Activated CD8-positive, alpha-beta T cell treated with anti-CD3 and anti-CD28 coated beads, Interleukin-2, amount 10 ng/mL, durations not matched to agents 7 days and 5 days (primary cell): ENCODE measurements around the gene DMRT2. TPM values are rescaled to one million over a fixed set of nuclear protein-coding genes. Genes with fewer than 3 reads are reported as not detected.

Experiments
- ATAC-seq: fragments of 150-1000 bp; cut with Tn5 transposase; one replicate; pipeline ENCODE4 v1.10.0; 2021; ENCODE audit warnings: moderate library complexity
- CTCF ChIA-PET: fragments of 350-600 bp; sonication (Branson Sonifier 250); formaldehyde crosslinking; loops from one replicate; lab custom pipeline; 2021; ENCODE audit warnings: antibody characterized with exemption; lab: Charles Lee
- POLR2A ChIA-PET: fragments of 350-600 bp; sonication (Branson Sonifier 250); formaldehyde crosslinking; loops from one replicate; lab custom pipeline; 2021; ENCODE audit warnings: antibody characterized with exemption; lab: Charles Lee
- DNase-seq: peaks from one replicate; pipeline ENCODE4 v3.0.0-alpha.2; 2020
- H3K27ac Mint-ChIP-seq: one replicate; pipeline ENCODE4 v1.8.0; 2021; ENCODE audit warnings: mild to moderate bottlenecking, mixed read lengths
- H3K27me3 Mint-ChIP-seq: one replicate; pipeline ENCODE4 v1.8.0; 2021; ENCODE audit warnings: low read depth, mixed read lengths
- H3K36me3 Mint-ChIP-seq: one replicate; pipeline ENCODE4 v1.8.0; 2021; ENCODE audit warnings: low read depth, mixed read lengths
- H3K4me1 Mint-ChIP-seq: one replicate; pipeline ENCODE4 v1.8.0; 2021; ENCODE audit warnings: low read depth, mixed read lengths
- H3K4me3 Mint-ChIP-seq: one replicate; pipeline ENCODE4 v1.8.0; 2021; ENCODE audit warnings: mild to moderate bottlenecking, mixed read lengths
- H3K9me3 Mint-ChIP-seq: one replicate; pipeline ENCODE4 v1.8.0; 2022; ENCODE audit warnings: mixed read lengths; ENCODE audit not compliant: insufficient read depth
- total RNA-seq, 2 experiments: library from RNA; stranded (reverse); gene quantifications; one replicate each; pipeline ENCODE4 v1.2.3, GENCODE V29; 2021

DMRT2 gene
- not detected for total RNA-seq

DNA sequence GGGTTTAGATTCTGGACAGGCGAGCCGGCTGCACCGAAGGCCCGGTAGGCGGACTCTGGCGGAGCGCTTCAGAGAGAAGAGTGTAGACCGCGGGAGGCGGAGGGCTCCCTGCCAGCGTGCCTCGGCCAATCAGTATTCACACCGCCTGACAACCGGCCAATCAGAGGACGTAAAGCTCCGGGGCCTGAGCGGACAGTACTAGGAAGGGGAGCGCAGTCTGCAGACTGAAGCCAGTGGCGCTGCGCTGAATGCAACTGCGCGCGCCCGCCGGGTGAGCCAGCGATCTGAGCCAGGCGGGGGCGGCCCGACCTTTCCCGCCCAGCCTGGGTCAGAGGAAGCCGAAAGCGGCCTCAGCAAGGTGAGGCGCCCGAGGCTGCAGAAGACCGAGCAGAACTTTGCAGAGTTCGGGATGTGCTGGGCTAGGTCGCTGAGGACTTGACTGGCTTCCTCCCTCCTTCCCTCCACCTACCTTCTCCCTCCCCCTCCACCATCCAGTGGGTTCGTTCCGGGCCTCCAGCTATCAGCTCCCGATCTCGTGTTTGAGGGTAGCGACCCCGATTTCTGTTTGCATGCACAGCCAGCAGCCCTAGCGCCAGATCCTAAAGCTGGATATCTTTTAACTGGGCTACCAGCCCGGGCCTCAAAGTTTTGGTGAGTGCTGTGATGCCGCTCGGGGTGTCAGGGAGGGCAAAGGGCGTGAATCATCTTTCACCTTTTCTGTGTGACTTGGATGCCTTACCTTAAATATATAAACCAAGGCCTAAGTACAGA, at the start of gene DMRT2:
Gene DMRT2 (plus strand): TSS at position 233 of the 771 bp plus-strand sequence. CDS start 1,257 bp downstream, outside the sequence.
- no peak for DNase-seq
- ATAC-seq, result peak; percentile 40
- Mint-ChIP-seq H3K27ac (peak within 1 kb of the TSS; percentile 56), H3K9me3 (peaks cover 10% of the 10 kb centered on the region), H3K27me3 (peaks cover 88% of the 10 kb centered on the region), H3K4me1 (peaks cover 43% of the 10 kb centered on the region), H3K36me3 (peaks cover 16% of the 10 kb centered on the region), H3K4me3 (peak within 1 kb of the TSS; percentile 44)
- ChIA-PET CTCF (no interaction called here), POLR2A (no interaction called here)

DNA sequence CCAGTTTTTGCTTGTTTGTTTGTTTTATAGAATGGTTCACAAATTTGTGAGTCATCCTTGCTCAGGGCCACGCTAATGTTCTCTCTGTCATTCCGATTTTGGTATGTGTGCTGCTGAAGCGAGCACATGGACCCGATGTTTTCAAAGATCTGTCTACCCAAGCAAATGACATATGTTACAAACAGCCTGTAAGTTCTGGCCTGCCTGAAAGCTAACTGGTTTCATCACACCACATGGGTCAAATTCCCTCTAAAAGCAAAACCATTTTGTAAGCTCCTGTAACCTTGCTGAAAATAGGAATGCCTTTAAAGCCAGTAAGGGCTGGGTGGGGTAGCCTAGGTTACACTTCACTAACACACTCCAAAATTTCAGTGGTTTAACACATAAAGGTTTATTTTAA, 48.3 kb upstream of the DMRT2 start:
- ATAC-seq, result no peak
- peaks cover 8% of the 10 kb centered on the region for H3K4me1 Mint-ChIP-seq

DNA sequence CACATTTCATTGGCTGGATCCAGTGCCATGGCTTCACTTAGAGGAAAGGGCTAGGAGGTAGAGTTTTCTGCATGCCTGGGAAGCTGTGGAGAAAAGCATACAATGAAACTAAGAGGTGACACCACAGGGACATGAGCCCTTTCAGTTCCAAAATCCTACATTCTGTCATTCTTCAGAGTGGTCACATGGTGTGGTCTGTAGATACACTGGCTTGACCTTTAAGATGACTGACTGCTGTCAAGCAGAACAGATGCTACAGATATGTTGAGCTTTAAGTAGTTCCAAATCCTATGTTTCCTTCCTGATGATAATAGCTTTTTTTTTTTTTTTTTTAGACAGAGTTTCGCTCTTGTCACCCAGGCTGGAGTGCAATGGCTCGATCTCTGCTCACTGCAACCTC, 47.5 kb upstream of the DMRT2 start:
- no peak overlapping the region for H3K27ac Mint-ChIP-seq
- CTCF ChIA-PET, result interaction anchor here (1.1 to 3.5 kb wide), 2 partner anchors 102 to 108 kb away, joined by 3 to 44 read pairs; no protein-coding TSS in a partner anchor
- no peaks in the 10 kb centered on the region for H3K9me3 Mint-ChIP-seq
- no peaks in the 10 kb centered on the region for H3K36me3 Mint-ChIP-seq
- no peak overlapping the region for H3K4me3 Mint-ChIP-seq
- POLR2A ChIA-PET, result no interaction called here
- peaks cover 8% of the 10 kb centered on the region for H3K4me1 Mint-ChIP-seq
- H3K27me3 Mint-ChIP-seq, result no peaks in the 10 kb centered on the region
- no peak for ATAC-seq
- DNase-seq, result no peak

More for the DNA sequence above, 48.3 kb upstream of the DMRT2 start:
- Mint-ChIP-seq H3K27ac (no peak overlapping the region), H3K4me3 (no peak overlapping the region), H3K36me3 (no peaks in the 10 kb centered on the region), H3K9me3 (no peaks in the 10 kb centered on the region), H3K27me3 (no peaks in the 10 kb centered on the region)
- no peak for DNase-seq
- CTCF ChIA-PET, result interaction anchor here (1.0 to 1.1 kb wide), 2 partner anchors 24 to 102 kb away, joined by 3 read pairs; no protein-coding TSS in a partner anchor
- POLR2A ChIA-PET, result no interaction called here

DNA sequence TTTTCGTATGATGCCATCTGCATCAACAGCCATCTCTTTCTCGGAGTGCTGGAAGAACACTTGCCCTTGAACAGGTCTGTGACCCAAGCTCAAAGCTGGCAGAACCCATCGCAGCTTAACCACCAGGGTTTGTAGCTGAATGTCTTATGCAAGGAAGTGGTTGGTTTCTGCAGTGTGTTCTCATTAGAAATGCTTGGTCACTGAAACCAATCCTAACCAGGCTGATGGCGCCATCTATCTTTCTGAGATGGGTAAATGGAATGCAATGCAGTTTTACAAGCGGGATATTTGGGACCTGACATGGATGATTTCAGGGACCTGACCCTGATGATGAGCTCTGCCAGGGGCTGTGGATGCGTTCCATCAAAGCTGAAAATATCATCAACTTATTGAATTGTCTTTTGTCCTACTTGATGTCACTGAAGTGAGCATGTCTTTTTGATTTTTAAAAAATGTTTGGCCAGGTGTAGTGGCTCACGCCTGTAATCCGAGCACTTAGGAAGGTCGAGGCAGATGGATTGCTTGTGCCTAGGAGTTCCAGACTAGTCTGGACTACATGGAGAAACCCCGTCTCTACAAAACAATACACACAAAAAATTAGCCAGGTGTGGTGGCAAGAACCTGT, 45.0 kb upstream of the DMRT2 start:
- ChIA-PET POLR2A (interaction anchor here (1.0 kb wide), 1 partner anchor 8 kb away, joined by 3 read pairs; no protein-coding TSS in a partner anchor), CTCF (interaction anchor here (0.7 to 3.5 kb wide), 35 partner anchors 8 to 535 kb away, joined by 3 to 44 read pairs (median 4); no protein-coding TSS in a partner anchor)
- DNase-seq, result peak; percentile 53
- Mint-ChIP-seq H3K9me3 (no peaks in the 10 kb centered on the region), H3K36me3 (no peaks in the 10 kb centered on the region), H3K27me3 (peaks cover 6% of the 10 kb centered on the region), H3K27ac (no peak overlapping the region), H3K4me1 (peaks cover 12% of the 10 kb centered on the region), H3K4me3 (no peak overlapping the region)
- ATAC-seq, result peak; percentile 54

- ChIA-PET POLR2A (no interaction called here), CTCF (interaction anchor here (1.2 kb wide), 1 partner anchor 113 kb away, joined by 3 read pairs; no protein-coding TSS in a partner anchor)
- no peak for DNase-seq
- H3K4me1 Mint-ChIP-seq, result peaks cover 14% of the 10 kb centered on the region
- no peaks in the 10 kb centered on the region for H3K36me3 Mint-ChIP-seq
- H3K4me3 Mint-ChIP-seq, result no peak overlapping the region
- peaks cover 6% of the 10 kb centered on the region for H3K27me3 Mint-ChIP-seq
- no peaks in the 10 kb centered on the region for H3K9me3 Mint-ChIP-seq
- no peak for ATAC-seq
- H3K27ac Mint-ChIP-seq, result no peak overlapping the region
Measured at GRCh38 chr9:1007312-1007711, 42.8 kb upstream of the DMRT2 start.

GRCh38 chr9:1008216-1008615, 41.9 kb upstream of the DMRT2 start:
- Mint-ChIP-seq H3K27ac (no peak overlapping the region), H3K4me1 (peaks cover 14% of the 10 kb centered on the region), H3K9me3 (no peaks in the 10 kb centered on the region), H3K36me3 (no peaks in the 10 kb centered on the region), H3K4me3 (no peak overlapping the region), H3K27me3 (peaks cover 10% of the 10 kb centered on the region)
- POLR2A ChIA-PET, result no interaction called here
- DNase-seq (no peak), ATAC-seq (no peak)
- CTCF ChIA-PET, result interaction anchor here (0.8 to 3.4 kb wide), 12 partner anchors 8 to 249 kb away, joined by 3 to 52 read pairs (median 7); no protein-coding TSS in a partner anchor

- CTCF ChIA-PET, result interaction anchor here (0.6 to 3.4 kb wide), 35 partner anchors 9 to 549 kb away, joined by 3 to 52 read pairs (median 4); no protein-coding TSS in a partner anchor
- DNase-seq, result peak; percentile 82
- no peak overlapping the region for H3K27ac Mint-ChIP-seq
- H3K36me3 Mint-ChIP-seq, result no peaks in the 10 kb centered on the region
- ATAC-seq, result peak; percentile 94
- H3K4me1 Mint-ChIP-seq, result peaks cover 14% of the 10 kb centered on the region
- POLR2A ChIA-PET, result no interaction called here
- H3K9me3 Mint-ChIP-seq, result no peaks in the 10 kb centered on the region
- no peak overlapping the region for H3K4me3 Mint-ChIP-seq
- H3K27me3 Mint-ChIP-seq, result peaks cover 10% of the 10 kb centered on the region
Measured at GRCh38 chr9:1009101-1009707, 41.0 kb upstream of the DMRT2 start.

DNA sequence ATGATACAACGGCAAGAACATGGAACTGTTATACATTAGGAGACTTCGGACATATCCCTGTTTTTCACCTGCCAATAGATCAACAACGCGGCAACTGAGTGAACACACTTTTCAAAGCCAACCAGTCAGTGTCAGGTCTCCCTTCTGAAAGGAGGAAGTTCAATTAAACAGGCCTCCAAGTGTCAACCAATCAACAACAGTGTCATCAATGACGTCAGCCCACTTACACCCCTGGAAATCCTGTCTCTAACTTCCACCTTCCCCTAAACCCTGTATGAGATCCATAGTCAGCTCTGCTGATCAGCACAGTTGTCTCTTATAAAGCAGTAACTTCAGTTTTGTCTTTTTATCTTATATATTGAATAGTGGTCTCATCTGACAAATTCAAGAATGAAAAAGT, 37.1 kb upstream of the DMRT2 start:
- H3K27ac Mint-ChIP-seq, result no peak overlapping the region
- CTCF ChIA-PET, result no interaction called here
- no peaks in the 10 kb centered on the region for H3K9me3 Mint-ChIP-seq
- DNase-seq (no peak), ATAC-seq (no peak)
- POLR2A ChIA-PET, result no interaction called here
- peaks cover 15% of the 10 kb centered on the region for H3K27me3 Mint-ChIP-seq
- no peaks in the 10 kb centered on the region for H3K36me3 Mint-ChIP-seq
- peaks cover 6% of the 10 kb centered on the region for H3K4me1 Mint-ChIP-seq
- H3K4me3 Mint-ChIP-seq, result no peak overlapping the region

DNA sequence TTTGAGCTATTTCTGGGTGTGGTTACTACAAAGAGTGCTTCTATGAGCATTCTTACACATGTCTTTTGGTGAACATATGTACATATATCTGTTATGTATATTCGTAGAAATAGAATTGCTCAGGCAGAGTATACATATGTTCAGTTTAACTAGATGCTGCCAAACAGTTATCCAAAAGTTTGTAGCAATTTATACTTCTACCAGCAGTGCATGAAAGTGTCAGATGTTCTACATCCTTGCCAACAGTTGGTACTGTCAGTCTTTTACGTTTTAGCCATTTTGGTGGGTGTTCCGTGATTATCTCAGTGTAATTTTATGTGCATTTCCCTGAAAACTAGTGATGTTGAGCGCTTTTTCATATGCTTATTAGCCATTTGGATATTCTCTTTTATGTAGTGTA, 35.9 kb upstream of the DMRT2 start:
- Mint-ChIP-seq H3K27me3 (peaks cover 14% of the 10 kb centered on the region), H3K4me1 (peaks cover 4% of the 10 kb centered on the region), H3K9me3 (no peaks in the 10 kb centered on the region), H3K4me3 (no peak overlapping the region), H3K27ac (no peak overlapping the region), H3K36me3 (no peaks in the 10 kb centered on the region)
- DNase-seq (no peak), ATAC-seq (no peak)
- ChIA-PET CTCF (no interaction called here), POLR2A (no interaction called here)

- no peak overlapping the region for H3K27ac Mint-ChIP-seq
- ChIA-PET CTCF (no interaction called here), POLR2A (no interaction called here)
- no peak overlapping the region for H3K4me3 Mint-ChIP-seq
- DNase-seq, result no peak
- H3K4me1 Mint-ChIP-seq, result peaks cover 3% of the 10 kb centered on the region
- no peaks in the 10 kb centered on the region for H3K36me3 Mint-ChIP-seq
- no peak for ATAC-seq
- no peaks in the 10 kb centered on the region for H3K9me3 Mint-ChIP-seq
- peaks cover 15% of the 10 kb centered on the region for H3K27me3 Mint-ChIP-seq
Measured at GRCh38 chr9:1014640-1015039, 35.5 kb upstream of the DMRT2 start.

DNA sequence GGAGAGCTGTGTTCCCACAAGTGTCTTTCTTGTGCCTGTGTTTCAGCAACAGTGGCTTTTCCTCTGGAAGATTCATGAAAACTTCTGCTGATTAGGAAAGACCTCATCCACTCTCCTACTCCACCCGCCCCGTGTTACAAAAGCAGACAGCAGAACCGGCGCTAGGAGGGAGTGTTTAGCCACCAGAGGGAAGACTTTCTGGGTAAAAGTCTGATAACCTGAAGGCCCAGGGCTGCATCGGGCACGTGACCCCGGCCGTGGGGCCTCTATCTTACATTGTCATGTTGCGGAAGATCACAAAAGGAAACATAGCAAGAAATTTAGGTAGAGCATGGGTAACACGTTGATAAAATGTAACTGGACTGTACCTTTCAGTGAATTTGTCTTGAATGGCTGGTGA, 32.0 kb upstream of the DMRT2 start:
- H3K4me1 Mint-ChIP-seq, result no peaks in the 10 kb centered on the region
- no peaks in the 10 kb centered on the region for H3K36me3 Mint-ChIP-seq
- no peaks in the 10 kb centered on the region for H3K9me3 Mint-ChIP-seq
- no peak overlapping the region for H3K27ac Mint-ChIP-seq
- no peak overlapping the region for H3K4me3 Mint-ChIP-seq
- no peak for DNase-seq
- no peak for ATAC-seq
- ChIA-PET CTCF (no interaction called here), POLR2A (no interaction called here)
- peaks cover 12% of the 10 kb centered on the region for H3K27me3 Mint-ChIP-seq
